Fibroblast of lung (primary cell): Measurements from ENCODE around the gene COX8A. TPM values are rescaled to one million over a fixed set of nuclear protein-coding genes. Genes with fewer than 3 reads are reported as not detected.

Experiments
- DNase-seq, 2 donors: peaks; one replicate each; pipeline versions ENCODE4 v3.0.0 to v3.0.0-alpha.2; 2010; ENCODE audit warnings: low read depth in 2 of 2
- H2AFZ ChIP-seq: 2 replicates; pipeline ENCODE4 v1.5.1; 2012; ENCODE audit warnings: low read length, control low read depth, inconsistent platforms
- H3K27ac ChIP-seq: 2 replicates; pipeline ENCODE4 v1.5.1; 2011; ENCODE audit warnings: low read length, control low read depth; ENCODE audit not compliant: insufficient read depth
- H3K27me3 ChIP-seq: 2 replicates; pipeline ENCODE4 v1.5.1; 2011; ENCODE audit warnings: mild to moderate bottlenecking, low read length; ENCODE audit not compliant: control insufficient read depth, insufficient read depth
- H3K36me3 ChIP-seq: 2 replicates; pipeline ENCODE4 v1.5.1; 2011; ENCODE audit warnings: low read length; ENCODE audit not compliant: control insufficient read depth, insufficient read depth
- H3K4me1 ChIP-seq: 2 replicates; pipeline ENCODE4 v1.5.1; 2011; ENCODE audit warnings: low read length; ENCODE audit not compliant: control insufficient read depth, insufficient read depth; ENCODE audit errors: extremely low read depth
- H3K4me2 ChIP-seq: 2 replicates; pipeline ENCODE4 v1.5.1; 2011; ENCODE audit warnings: low read length, control low read depth; ENCODE audit not compliant: insufficient read depth; ENCODE audit errors: extremely low read depth
- H3K4me3 ChIP-seq, 4 experiments: fragments of 200-600 bp in 1 of 4; sonication (generic) in 1 of 4; replicated peaks in 1 of 4; 2 replicates each; pipeline ENCODE4 v1.5.1; 2011 to 2016; ENCODE audit warnings: low read length in 4 of 4, low read depth in 3 of 4, mild to moderate bottlenecking in 3 of 4, control low read depth in 2 of 4, inconsistent platforms in 1 of 4, mixed read lengths in 1 of 4; ENCODE audit not compliant: insufficient read depth in 1 of 4; ENCODE audit errors: control extremely low read depth in 1 of 4
- H3K79me2 ChIP-seq: 2 replicates; pipeline ENCODE4 v1.5.1; 2012; ENCODE audit warnings: mild to moderate bottlenecking, low read length, inconsistent platforms; ENCODE audit not compliant: control insufficient read depth, insufficient read depth
- H3K9ac ChIP-seq: 2 replicates; pipeline ENCODE4 v1.5.1; 2011; ENCODE audit warnings: mild to moderate bottlenecking, low read length, control low read depth; ENCODE audit not compliant: insufficient read depth
- H3K9me3 ChIP-seq: 2 replicates; pipeline ENCODE4 v1.5.1; 2012; ENCODE audit warnings: low read depth, low read length; ENCODE audit not compliant: control insufficient read depth, insufficient read depth
- H4K20me1 ChIP-seq: 2 replicates; pipeline ENCODE4 v1.5.1; 2011; ENCODE audit warnings: low read length; ENCODE audit not compliant: control insufficient read depth, insufficient read depth; ENCODE audit errors: extremely low read depth
- CTCF ChIP-seq, 2 donors: IDR thresholded peaks in 1 of 2; conservative IDR thresholded peaks in 1 of 2; 1 replicate in 1 of 2; 2 replicates in 1 of 2; pipeline ENCODE4 v1.5.1; 2011 to 2012; ENCODE audit warnings: low read length in 2 of 2, control low read depth in 1 of 2, inconsistent platforms in 1 of 2, low read depth in 1 of 2, mild to moderate bottlenecking in 1 of 2
- EZH2 ChIP-seq: IDR thresholded peaks from 2 replicates; pipeline ENCODE4 v1.5.1; 2012; ENCODE audit warnings: low read length, control low read depth, mild to moderate bottlenecking; ENCODE audit errors: missing control alignments
- polyA plus RNA-seq, 2 donors: library from polyadenylated mRNA; depleted of rRNA in 1 of 2; stranded (reverse) in 1 of 2; unstranded in 1 of 2; fragments of >200 nt; gene quantifications; 2 replicates each; pipeline ENCODE4 v1.2.1, GENCODE V29; 2011 to 2012; ENCODE audit warnings: missing spikeins in 1 of 2
- total RNA-seq: library from RNA; depleted of rRNA; stranded (reverse); fragments of >200 nt; gene quantifications from 2 replicates; pipeline ENCODE4 v1.2.1, GENCODE V29; 2014

Gene COX8A
- total and polyA plus RNA-seq, 2 donors (not counting 1 experiment from before 2014, with no cell fraction given): 200 to 409 TPM

- Histone ChIP-seq H3K79me2 (no peaks in the 10 kb centered on the region), H3K9ac (no peak overlapping the region), H3K4me2 (no peak overlapping the region), H3K27me3 (no peaks in the 10 kb centered on the region), H3K4me3 (no peak overlapping the region), H3K36me3 (peaks cover 13% of the 10 kb centered on the region), H3K9me3 (no peaks in the 10 kb centered on the region), H4K20me1 (no peaks in the 10 kb centered on the region), H2AFZ (no peak overlapping the region), H3K27ac (no peak overlapping the region), H3K4me1 (peaks cover 2% of the 10 kb centered on the region)
- no peak for DNase-seq
- TF ChIP-seq CTCF (conservative IDR thresholded peaks at IDR 0.05 in 1 of 2, IDR thresholded peaks at IDR 0.05 in 1 of 2; ENCODE audit: low read depth in 1 of 2, low read length in 2 of 2) (no peak), EZH2 (no peak)
Observed at GRCh38 chr11:63997104-63997700, 22.8 kb downstream of the COX8A start.

GRCh38 chr11:63997801-63998337 lies 23.4 kb downstream of the COX8A start:
- H3K9me3 ChIP-seq: no peaks in the 10 kb centered on the region
- no peaks in the 10 kb centered on the region for H3K79me2 ChIP-seq
- no peak for DNase-seq
- H3K4me1 ChIP-seq: peaks cover 2% of the 10 kb centered on the region
- TF ChIP-seq EZH2 (no peak), CTCF (conservative IDR thresholded peaks at IDR 0.05 in 1 of 2, IDR thresholded peaks at IDR 0.05 in 1 of 2; ENCODE audit: low read depth in 1 of 2, low read length in 2 of 2) (no peak)
- H3K9ac ChIP-seq: no peak overlapping the region
- H3K36me3 ChIP-seq: peaks cover 13% of the 10 kb centered on the region
- H4K20me1 ChIP-seq: no peaks in the 10 kb centered on the region
- no peak overlapping the region for H2AFZ ChIP-seq
- no peak overlapping the region for H3K27ac ChIP-seq
- no peak overlapping the region for H3K4me3 ChIP-seq
- H3K27me3 ChIP-seq: no peaks in the 10 kb centered on the region
- no peak overlapping the region for H3K4me2 ChIP-seq

- no peaks in the 10 kb centered on the region for H3K79me2 ChIP-seq
- H3K4me2 ChIP-seq: no peak overlapping the region
- H3K9ac ChIP-seq: no peak overlapping the region
- TF ChIP-seq EZH2: no peak
- TF ChIP-seq CTCF (conservative IDR thresholded peaks at IDR 0.05 in 1 of 2, IDR thresholded peaks at IDR 0.05 in 1 of 2; ENCODE audit: low read depth in 1 of 2, low read length in 2 of 2): no peak
- H3K36me3 ChIP-seq: peaks cover 12% of the 10 kb centered on the region
- no peak overlapping the region for H3K4me3 ChIP-seq
- peaks cover 2% of the 10 kb centered on the region for H3K4me1 ChIP-seq
- H3K9me3 ChIP-seq: no peaks in the 10 kb centered on the region
- no peak overlapping the region for H2AFZ ChIP-seq
- DNase-seq: no peak
- no peaks in the 10 kb centered on the region for H4K20me1 ChIP-seq
- H3K27me3 ChIP-seq: no peaks in the 10 kb centered on the region
- no peak overlapping the region for H3K27ac ChIP-seq
Observed at GRCh38 chr11:63998558-63999348, 24.3 kb downstream of the COX8A start.
